OCI-LY7 (cell line): Measurements from ENCODE around the gene HEPACAM2. TPM values are rescaled to one million over a fixed set of nuclear protein-coding genes. Genes with fewer than 3 reads are reported as not detected.

Experiments used
- BruUV-seq: library from RNA; stranded (reverse); fragments of 400-500 nt; replicated peaks from 2 replicates; lab custom pipeline; 2021; lab: Mats Ljungman, UMichigan
- CTCF ChIA-PET: fragments of 300-600 bp; sonication (Branson Sonifier 250); formaldehyde crosslinking; loops from one replicate; lab custom pipeline; 2022; ENCODE audit warnings: antibody characterized with exemption; ENCODE audit not compliant: unreplicated experiment; lab: Charles Lee
- POLR2A ChIA-PET: fragments of 300-600 bp; sonication (Branson Sonifier 250); formaldehyde crosslinking; loops from one replicate; lab custom pipeline; 2022; ENCODE audit warnings: antibody characterized with exemption; lab: Charles Lee
- DNase-seq: peaks from one replicate; pipeline ENCODE4 v3.0.0-alpha.2; 2015; ENCODE audit warnings: low spot score
- H2AFZ ChIP-seq: fragments of 200-600 bp; sonication (generic), shearing (Covaris generic); 2 replicates; pipeline ENCODE4 v1.6.1; 2014; ENCODE audit warnings: mild to moderate bottlenecking, antibody characterized with exemption, low read length, moderate library complexity
- H3K27ac ChIP-seq: fragments of 200-600 bp; sonication (generic); 2 replicates; pipeline ENCODE4 v1.5.1; 2014; ENCODE audit warnings: mixed run types, low read depth, mild to moderate bottlenecking, moderate library complexity, low read length, inconsistent platforms; ENCODE audit not compliant: poor library complexity, severe bottlenecking
- H3K36me3 ChIP-seq: fragments of 200-600 bp; sonication (generic); 2 replicates; pipeline ENCODE4 v1.6.1; 2014; ENCODE audit warnings: mild to moderate bottlenecking, antibody characterized with exemption, low read length, moderate library complexity, mixed read lengths; ENCODE audit not compliant: insufficient read depth
- H3K4me1 ChIP-seq: fragments of 200-600 bp; sonication (generic); 2 replicates; pipeline ENCODE4 v1.5.1; 2014; ENCODE audit warnings: mild to moderate bottlenecking, low read length; ENCODE audit not compliant: insufficient read depth, poor library complexity, severe bottlenecking
- H3K4me2 ChIP-seq: fragments of 200-600 bp; sonication (generic); 2 replicates; pipeline ENCODE4 v1.6.1; 2014; ENCODE audit warnings: mild to moderate bottlenecking, low read length
- H3K4me3 ChIP-seq: fragments of 200-600 bp; sonication (generic); 2 replicates; pipeline ENCODE4 v1.5.1; 2014; ENCODE audit warnings: mild to moderate bottlenecking, low read depth, low read length; ENCODE audit not compliant: poor library complexity, severe bottlenecking
- H3K79me2 ChIP-seq: fragments of 200-600 bp; sonication (generic); 2 replicates; pipeline ENCODE4 v1.6.1; 2016; ENCODE audit warnings: low read depth, mild to moderate bottlenecking, low read length, moderate library complexity, mixed read lengths; ENCODE audit not compliant: insufficient read depth
- H3K9me2 ChIP-seq: fragments of 200-600 bp; sonication (generic); 2 replicates; pipeline ENCODE4 v1.6.1; 2016; ENCODE audit warnings: mild to moderate bottlenecking, low read length, mixed read lengths; ENCODE audit not compliant: insufficient read depth
- H3K9me3 ChIP-seq: fragments of 200-600 bp; sonication (generic); 2 replicates; pipeline ENCODE4 v1.6.1; 2014; ENCODE audit warnings: mild to moderate bottlenecking, mixed run types, low read length, mixed read lengths
- H4K20me1 ChIP-seq: fragments of 200-600 bp; sonication (generic); 2 replicates; pipeline ENCODE4 v1.6.1; 2014; ENCODE audit warnings: mild to moderate bottlenecking, antibody characterized with exemption, low read length, moderate library complexity, mixed read lengths; ENCODE audit not compliant: insufficient read depth
- EZH2phosphoT487 ChIP-seq: fragments of 200-600 bp; sonication (generic); IDR thresholded peaks from 2 replicates; pipeline ENCODE4 v1.6.1; 2018; ENCODE audit warnings: low read depth, borderline replicate concordance, mild to moderate bottlenecking, mixed run types, antibody characterized with exemption, low read length, moderate library complexity, mixed read lengths
- intact Hi-C: fragments of 100-400 bp; cut with micrococcal nuclease; formaldehyde crosslinking; loops from one replicate; pipeline ENCODE4 v1.10.0; 2022; ENCODE audit not compliant: unreplicated experiment
- total RNA-seq, 2 experiments: library from RNA; depleted of rRNA in 1 of 2; stranded (reverse); fragments of >200 nt in 1 of 2; shearing (Covaris generic) in 1 of 2; gene quantifications; 2 replicates each; pipeline ENCODE4 v1.2.3, GENCODE V29; 2014 to 2022
- TF ChIP-seq, protein P1 (sequence below): fragments of 200-600 bp; sonication (generic); conservative IDR thresholded peaks from 2 replicates; pipeline ENCODE4 v1.5.1; 2014; ENCODE audit warnings: mild to moderate bottlenecking, antibody characterized with exemption, low read length, moderate library complexity, mixed read lengths

HEPACAM2 gene
- total RNA-seq, 2 experiments from 2014 or later, result not detected

DNA sequence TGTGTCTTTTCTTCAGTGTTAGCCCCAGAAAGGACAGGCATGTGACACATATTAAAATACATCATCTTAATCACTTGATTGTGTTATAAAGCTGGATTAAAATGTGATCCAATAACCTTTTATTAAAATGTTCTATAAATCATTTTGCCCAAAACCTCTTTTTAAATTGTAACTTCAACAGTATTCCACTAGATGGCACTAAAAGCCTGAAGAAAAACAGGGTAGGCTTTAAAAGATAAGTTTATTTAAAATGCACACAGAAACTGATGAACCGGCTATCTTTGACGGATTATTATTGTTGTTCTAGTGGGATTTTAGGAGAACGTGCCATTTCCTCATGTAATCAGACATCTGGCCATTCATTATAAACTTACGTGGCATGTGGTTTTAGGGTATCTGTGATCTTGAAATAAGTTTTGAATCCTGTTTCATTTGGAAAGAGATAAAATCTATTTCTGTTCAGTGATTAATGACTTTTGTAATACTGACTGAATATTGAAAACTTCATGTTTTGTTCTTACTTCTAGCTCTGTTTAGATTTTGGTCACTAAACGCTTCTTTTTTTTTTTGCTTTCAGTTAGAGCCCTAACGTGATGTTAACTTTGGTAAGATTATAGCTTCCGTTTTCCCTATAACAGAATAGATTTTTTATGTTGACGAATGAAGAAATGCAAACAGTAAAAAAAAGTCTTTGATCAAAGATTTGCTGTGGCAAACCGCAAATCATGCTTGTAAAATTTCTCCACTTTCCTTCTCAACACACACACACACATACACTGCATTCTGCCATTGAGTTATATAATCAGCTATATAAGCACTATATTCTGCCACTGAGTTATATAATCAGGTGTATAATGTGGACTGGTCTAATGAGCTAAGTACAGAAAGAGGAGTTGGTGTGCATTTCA lies 19.5 kb upstream of the HEPACAM2 start:
- TF ChIP-seq, protein P1, sequence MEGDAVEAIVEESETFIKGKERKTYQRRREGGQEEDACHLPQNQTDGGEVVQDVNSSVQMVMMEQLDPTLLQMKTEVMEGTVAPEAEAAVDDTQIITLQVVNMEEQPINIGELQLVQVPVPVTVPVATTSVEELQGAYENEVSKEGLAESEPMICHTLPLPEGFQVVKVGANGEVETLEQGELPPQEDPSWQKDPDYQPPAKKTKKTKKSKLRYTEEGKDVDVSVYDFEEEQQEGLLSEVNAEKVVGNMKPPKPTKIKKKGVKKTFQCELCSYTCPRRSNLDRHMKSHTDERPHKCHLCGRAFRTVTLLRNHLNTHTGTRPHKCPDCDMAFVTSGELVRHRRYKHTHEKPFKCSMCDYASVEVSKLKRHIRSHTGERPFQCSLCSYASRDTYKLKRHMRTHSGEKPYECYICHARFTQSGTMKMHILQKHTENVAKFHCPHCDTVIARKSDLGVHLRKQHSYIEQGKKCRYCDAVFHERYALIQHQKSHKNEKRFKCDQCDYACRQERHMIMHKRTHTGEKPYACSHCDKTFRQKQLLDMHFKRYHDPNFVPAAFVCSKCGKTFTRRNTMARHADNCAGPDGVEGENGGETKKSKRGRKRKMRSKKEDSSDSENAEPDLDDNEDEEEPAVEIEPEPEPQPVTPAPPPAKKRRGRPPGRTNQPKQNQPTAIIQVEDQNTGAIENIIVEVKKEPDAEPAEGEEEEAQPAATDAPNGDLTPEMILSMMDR, result peak; percentile 90
- TF ChIP-seq EZH2phosphoT487, result no peak
- CTCF ChIA-PET, result interaction anchor here (0.7 to 1.0 kb wide), 2 partner anchors 14 to 129 kb away, joined by 3 read pairs; partner anchors contain the start of gene VPS50
- H4K20me1 ChIP-seq, result peaks cover 10% of the 10 kb centered on the region
- H3K27ac ChIP-seq, result no peak overlapping the region
- POLR2A ChIA-PET, result interaction anchor here (0.7 to 0.8 kb wide), 3 partner anchors 13 to 37 kb away, joined by 3 to 4 read pairs (median 3); partner anchors contain the start of gene VPS50
- H3K9me2 ChIP-seq, result no peaks in the 10 kb centered on the region
- H3K9me3 ChIP-seq, result no peaks in the 10 kb centered on the region
- no peak overlapping the region for H3K4me2 ChIP-seq
- no peaks in the 10 kb centered on the region for H3K36me3 ChIP-seq
- no peak overlapping the region for H3K4me3 ChIP-seq
- peak; percentile 39 for DNase-seq
- intact Hi-C loops, result loop anchor here (2.0 kb wide), 2 partner anchors 129 to 305 kb away; no protein-coding TSS in a partner anchor
- H2AFZ ChIP-seq, result no peak overlapping the region
- no peaks in the 10 kb centered on the region for H3K4me1 ChIP-seq
- no TSS peak for BruUV-seq
- no peaks in the 10 kb centered on the region for H3K79me2 ChIP-seq

DNA sequence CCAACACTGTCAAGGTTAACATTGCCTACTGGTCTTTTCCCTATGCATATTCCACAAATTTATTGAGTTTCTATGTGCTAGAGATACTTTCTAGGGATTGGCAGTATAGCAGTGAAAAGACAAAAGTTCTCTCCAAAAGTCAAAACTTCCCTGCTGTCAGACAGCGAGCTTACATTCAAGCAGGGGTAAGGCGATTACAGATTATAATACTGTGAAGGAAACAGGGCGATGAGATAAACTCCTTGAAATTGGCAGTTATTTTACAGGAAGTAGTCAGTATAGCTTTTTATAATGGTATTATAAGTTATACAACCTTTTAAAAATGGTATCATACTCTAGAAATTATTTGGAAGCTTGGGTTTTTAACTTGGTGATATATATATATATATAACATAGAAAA lies 15.8 kb upstream of the HEPACAM2 start:
- TF ChIP-seq EZH2phosphoT487, result no peak
- TF ChIP-seq, protein P1, result no peak
- BruUV-seq, result no TSS peak
- POLR2A ChIA-PET, result interaction anchor here (1.0 to 2.0 kb wide), 3 partner anchors 10 to 21 kb away, joined by 3 to 13 read pairs (median 6); partner anchors contain the start of gene VPS50

More for the DNA sequence above, 15.8 kb upstream of the HEPACAM2 start:
- Histone ChIP-seq H3K79me2 (no peaks in the 10 kb centered on the region), H3K9me2 (no peaks in the 10 kb centered on the region), H3K4me2 (no peak overlapping the region), H4K20me1 (peaks cover 13% of the 10 kb centered on the region), H3K9me3 (no peaks in the 10 kb centered on the region), H2AFZ (no peak overlapping the region), H3K36me3 (no peaks in the 10 kb centered on the region), H3K4me1 (no peaks in the 10 kb centered on the region), H3K27ac (no peak overlapping the region), H3K4me3 (no peak overlapping the region)
- intact Hi-C loops, result no loop called here
- DNase-seq, result no peak
- CTCF ChIA-PET, result interaction anchor here (0.7 kb wide), 1 partner anchor 1461 kb away, joined by 3 read pairs; no protein-coding TSS in a partner anchor
